Small intestine (tissue), 7 donors: ENCODE results near the gene GGT7. TPM values are rescaled to one million over a fixed set of nuclear protein-coding genes. Genes with fewer than 3 reads are reported as not detected.

Experiments
- DNase-seq, 2 donors: peaks; one replicate each; pipeline versions ENCODE4 v3.0.0 to v3.0.0-alpha.2; 2013
- FAIRE-seq: peaks from 2 replicates; lab custom pipeline; 2012; peaks lifted over from hg19 to GRCh38; lab: Jason Lieb, UNC
- H3K27ac ChIP-seq, 3 donors: one replicate each; pipeline ENCODE4 v1.5.1; 2013; ENCODE audit warnings: low read length in 2 of 3, mild to moderate bottlenecking in 2 of 3, control low read depth in 1 of 3, inconsistent platforms in 1 of 3, low read depth in 1 of 3, moderate library complexity in 1 of 3
- H3K27me3 ChIP-seq, 3 donors: one replicate each; pipeline ENCODE4 v1.6.1; 2013; ENCODE audit warnings: low read length in 3 of 3, inconsistent platforms in 1 of 3; ENCODE audit not compliant: control insufficient read depth in 3 of 3, insufficient read depth in 3 of 3
- H3K36me3 ChIP-seq, 3 donors: one replicate each; pipeline ENCODE4 v1.6.1; 2013; ENCODE audit warnings: low read length in 3 of 3, inconsistent platforms in 1 of 3, low read depth in 1 of 3, mild to moderate bottlenecking in 1 of 3, moderate library complexity in 1 of 3; ENCODE audit not compliant: control insufficient read depth in 3 of 3, insufficient read depth in 2 of 3
- H3K4me1 ChIP-seq, 3 donors: one replicate each; pipeline ENCODE4 v1.6.1; 2013; ENCODE audit warnings: low read length in 2 of 3, inconsistent platforms in 1 of 3, low read depth in 1 of 3, mild to moderate bottlenecking in 1 of 3, moderate library complexity in 1 of 3; ENCODE audit not compliant: control insufficient read depth in 3 of 3, insufficient read depth in 2 of 3
- H3K4me3 ChIP-seq, 3 donors: one replicate each; pipeline ENCODE4 v1.5.1; 2013; ENCODE audit warnings: low read length in 3 of 3, control low read depth in 1 of 3, inconsistent platforms in 1 of 3, low read depth in 1 of 3, mild to moderate bottlenecking in 1 of 3, moderate library complexity in 1 of 3
- H3K9me3 ChIP-seq, 2 donors: one replicate each; pipeline ENCODE4 v1.6.1; 2013; ENCODE audit warnings: low read depth in 1 of 2, low read length in 1 of 2; ENCODE audit not compliant: control insufficient read depth in 2 of 2, insufficient read depth in 1 of 2
- WGBS, 3 donors: extraction: QIAGEN DNeasy Blood & Tissue Kit; methylation state at CpG; one replicate each; pipeline ENCODE4 v1.1.7; 2013; 5-methylcytosine and 5-hydroxymethylcytosine counted together
- polyA plus RNA-seq, 4 donors: library from polyadenylated mRNA; stranded (reverse) in 3 of 4; unstranded in 1 of 4; fragments of 200-250 nt in 3 of 4; fragments of 120-200 nt in 1 of 4; gene quantifications; one replicate each; pipeline versions ENCODE4 v1.2.1 to v1.2.3, GENCODE V29; 2013
- donor health status: healthy with polysubstance abuse.
- donor health status: control.
- donor health status: control.
- donor health status: Bipolar disorder and iron deficiency.
- donor health status: healthy.

The GGT7 gene
- polyA plus RNA-seq, 4 donors: 5.3 to 14.5 (median 10.9) TPM

DNA sequence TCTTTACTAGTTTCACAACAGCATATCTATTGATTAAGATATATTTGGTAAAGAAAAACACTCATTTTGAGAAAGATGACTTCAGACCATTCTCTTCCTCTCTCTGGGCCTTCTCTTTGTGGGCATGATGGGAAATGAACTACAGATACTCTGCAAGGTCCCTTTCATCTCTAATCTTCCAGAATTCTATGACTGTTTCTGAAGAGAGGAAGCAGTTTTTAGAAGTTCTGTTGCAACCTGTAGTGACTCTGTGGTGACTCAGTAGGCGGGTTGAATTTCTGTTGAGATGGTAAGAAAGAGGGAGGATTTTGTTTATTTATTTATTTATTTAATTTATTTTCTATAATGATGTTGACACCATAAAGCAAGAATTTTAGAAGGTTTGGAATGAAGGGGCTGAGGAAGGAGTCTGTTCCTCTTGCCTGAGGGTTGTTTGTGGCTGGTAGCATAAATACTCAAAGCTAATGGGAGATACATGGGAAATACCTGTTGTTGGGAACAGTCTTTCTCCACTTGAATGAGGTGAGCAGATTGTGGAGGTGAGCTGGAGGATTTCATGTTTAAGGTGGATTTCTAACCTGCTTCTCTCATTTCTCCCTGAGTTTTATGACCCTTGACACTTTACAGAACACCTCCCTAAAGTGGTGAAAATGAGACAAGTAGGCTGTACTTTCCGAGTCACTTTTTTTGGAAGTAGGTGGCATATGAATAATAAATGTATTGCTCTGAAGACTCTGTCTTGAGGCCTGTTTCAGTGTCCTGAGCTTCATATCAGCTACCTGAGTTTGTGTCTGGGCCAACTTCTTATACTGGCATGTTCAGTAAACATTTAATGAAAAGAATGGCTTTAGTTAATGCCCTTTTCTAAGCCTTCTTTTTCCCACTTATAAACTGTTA lies 18.8 kb upstream of the GGT7 start:
- Histone ChIP-seq H3K36me3 (no peaks in the 10 kb centered on the region), H3K27me3 (no peaks in the 10 kb centered on the region), H3K9me3 (no peaks in the 10 kb centered on the region), H3K4me3 (no peak overlapping the region), H3K27ac (peak overlapping the region in 1 of 3 donors; percentile 62), H3K4me1 (peaks cover 0 to 13% (median 11%) of the 10 kb centered on the region in 3 donors)
- FAIRE-seq (no peak), DNase-seq (no peak)
- WGBS, 3 donors: 58 to 73% (median 65%) methylated on average over 2 of the region's 2 CpGs

DNA sequence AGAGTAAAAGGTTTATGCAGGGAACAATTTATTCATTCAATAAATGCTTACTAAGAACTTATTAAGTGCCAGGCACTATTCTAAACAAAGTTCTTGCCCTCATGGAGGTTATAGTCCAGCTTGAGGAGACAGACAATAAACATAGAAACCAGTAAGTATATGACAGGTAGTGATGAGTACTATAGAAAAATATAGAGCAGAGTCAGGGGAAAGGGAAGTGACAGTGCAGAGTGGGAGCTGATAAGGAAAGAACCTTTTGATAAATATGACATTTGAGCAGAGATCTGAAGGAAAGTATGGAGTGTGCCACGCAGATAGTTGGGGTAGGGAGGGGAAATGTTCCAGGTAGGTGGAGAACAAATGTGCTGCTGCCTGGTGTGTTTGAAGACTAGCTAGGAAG lies 15.8 kb upstream of the GGT7 start:
- 73 to 88% (median 85%) methylated on average over 1 of the region's 1 CpG for WGBS, 3 donors

DNA sequence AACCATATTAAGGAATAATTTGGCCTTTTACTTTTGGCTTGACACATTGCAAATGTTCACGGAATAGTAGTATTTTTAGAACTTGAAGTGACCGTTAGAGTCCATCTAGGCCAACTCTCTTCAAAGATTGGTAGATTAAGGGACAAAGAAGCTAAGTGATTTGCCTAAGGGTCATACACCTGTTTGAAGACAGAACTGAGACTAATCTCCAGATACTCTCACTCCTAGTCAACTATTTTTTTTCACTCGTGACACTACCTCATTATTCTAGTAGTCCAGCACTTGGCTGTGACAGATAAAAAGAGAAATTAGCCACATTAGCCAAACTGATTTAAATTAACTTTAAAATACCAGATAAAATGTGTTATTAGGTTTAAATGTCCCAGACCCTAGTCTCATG lies 14.4 kb upstream of the GGT7 start:
- WGBS, 3 donors: 43 to 74% (median 52%) methylated on average over 3 of the region's 3 CpGs
- Histone ChIP-seq H3K4me1 (peaks cover 0 to 13% (median 3%) of the 10 kb centered on the region in 3 donors), H3K36me3 (peaks cover 2 to 10% (median 3%) of the 10 kb centered on the region in 3 donors), H3K4me3 (no peak overlapping the region), H3K27ac (no peak overlapping the region), H3K9me3 (no peaks in the 10 kb centered on the region), H3K27me3 (no peaks in the 10 kb centered on the region)
- FAIRE-seq (no peak), DNase-seq (no peak)

More for the DNA sequence above, 15.8 kb upstream of the GGT7 start:
- no peak overlapping the region for H3K4me3 ChIP-seq
- peaks cover 2 to 10% (median 3%) of the 10 kb centered on the region in 3 donors for H3K36me3 ChIP-seq
- FAIRE-seq: no peak
- no peaks in the 10 kb centered on the region for H3K27me3 ChIP-seq
- H3K9me3 ChIP-seq: no peaks in the 10 kb centered on the region
- DNase-seq: no peak
- peaks cover 0 to 13% (median 3%) of the 10 kb centered on the region in 3 donors for H3K4me1 ChIP-seq
- H3K27ac ChIP-seq: no peak overlapping the region

DNA sequence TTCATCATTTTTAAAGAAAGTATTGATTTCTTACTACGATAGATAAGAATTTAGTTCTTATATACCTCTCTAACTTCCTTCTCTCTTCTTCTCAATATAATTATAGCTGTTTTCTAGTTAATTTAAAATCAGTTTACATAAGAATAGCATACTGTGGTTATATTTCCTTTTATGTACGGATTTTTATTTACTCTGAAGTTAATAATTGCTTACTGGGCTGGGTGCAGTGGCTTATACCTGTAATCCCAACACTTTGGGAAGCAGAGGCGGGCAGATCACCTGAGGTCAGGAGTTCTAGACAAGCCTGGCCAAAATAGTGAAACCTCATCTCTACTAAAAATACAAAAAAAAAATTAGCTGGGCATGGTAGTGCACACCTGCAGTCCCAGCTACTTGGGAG lies 13.5 kb upstream of the GGT7 start:
- DNase-seq: no peak
- H3K27me3 ChIP-seq: no peaks in the 10 kb centered on the region
- WGBS, 3 donors: 22 to 59% (median 35%) methylated on average over 3 of the region's 3 CpGs
- no peaks in the 10 kb centered on the region for H3K9me3 ChIP-seq
- H3K36me3 ChIP-seq: peaks cover 2 to 10% (median 3%) of the 10 kb centered on the region in 3 donors
- H3K4me3 ChIP-seq: no peak overlapping the region
- no peak overlapping the region for H3K27ac ChIP-seq
- FAIRE-seq: no peak
- peaks cover 0 to 7% (median 0%) of the 10 kb centered on the region in 3 donors for H3K4me1 ChIP-seq

DNA sequence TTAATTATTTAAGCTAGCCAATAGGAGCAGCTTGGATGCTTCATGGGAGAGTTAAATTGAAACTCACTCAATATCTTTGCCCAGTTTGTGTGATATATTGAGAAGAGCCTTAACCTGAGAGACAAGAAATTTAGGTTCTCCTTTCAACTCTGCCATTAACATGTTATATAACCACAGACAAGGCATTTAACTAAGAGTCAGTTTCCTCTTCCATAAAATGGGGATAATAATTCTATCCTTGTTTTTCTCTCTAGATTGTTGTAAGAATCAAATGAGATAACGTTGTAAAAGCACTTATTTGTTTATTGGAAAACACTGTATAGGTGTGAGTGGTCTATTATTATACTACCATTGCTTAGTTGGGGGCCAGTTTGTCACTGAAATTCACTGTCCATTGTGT lies 11.6 kb upstream of the GGT7 start:
- FAIRE-seq: no peak
- Histone ChIP-seq H3K9me3 (no peaks in the 10 kb centered on the region), H3K27ac (no peak overlapping the region), H3K27me3 (no peaks in the 10 kb centered on the region), H3K36me3 (peaks cover 2 to 10% (median 3%) of the 10 kb centered on the region in 3 donors), H3K4me1 (peaks cover 0 to 10% (median 0%) of the 10 kb centered on the region in 3 donors), H3K4me3 (no peak overlapping the region)
- DNase-seq: no peak
- 65 to 79% (median 77%) methylated on average over 1 of the region's 1 CpG for WGBS, 3 donors

DNA sequence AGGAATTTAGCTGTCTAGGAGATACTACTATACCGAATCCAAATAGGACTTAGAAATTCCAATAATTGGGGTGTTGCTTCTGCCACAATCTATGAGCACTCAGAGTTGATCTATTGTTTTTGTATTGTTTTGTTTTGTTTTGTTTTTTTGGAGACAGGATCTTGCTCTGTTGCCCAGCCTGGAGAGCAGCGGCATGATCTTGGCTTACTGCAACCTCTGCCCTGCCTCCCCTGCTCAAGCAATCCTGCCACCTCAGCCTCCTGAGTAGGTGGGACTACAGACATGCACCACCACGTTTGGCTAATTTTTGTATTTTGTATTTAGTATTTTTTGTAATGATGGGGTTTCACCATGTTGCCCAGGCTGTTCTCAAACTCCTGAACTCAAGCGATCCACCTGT lies 11.2 kb upstream of the GGT7 start:
- Histone ChIP-seq H3K27ac (no peak overlapping the region), H3K36me3 (peaks cover 2 to 10% (median 3%) of the 10 kb centered on the region in 3 donors), H3K9me3 (no peaks in the 10 kb centered on the region), H3K4me3 (no peak overlapping the region), H3K4me1 (peaks cover 0 to 10% (median 0%) of the 10 kb centered on the region in 3 donors), H3K27me3 (no peaks in the 10 kb centered on the region)
- DNase-seq (no peak), FAIRE-seq (no peak)
- 82 to 93% (median 88%) methylated on average over 4 of the region's 4 CpGs for WGBS, 3 donors

DNA sequence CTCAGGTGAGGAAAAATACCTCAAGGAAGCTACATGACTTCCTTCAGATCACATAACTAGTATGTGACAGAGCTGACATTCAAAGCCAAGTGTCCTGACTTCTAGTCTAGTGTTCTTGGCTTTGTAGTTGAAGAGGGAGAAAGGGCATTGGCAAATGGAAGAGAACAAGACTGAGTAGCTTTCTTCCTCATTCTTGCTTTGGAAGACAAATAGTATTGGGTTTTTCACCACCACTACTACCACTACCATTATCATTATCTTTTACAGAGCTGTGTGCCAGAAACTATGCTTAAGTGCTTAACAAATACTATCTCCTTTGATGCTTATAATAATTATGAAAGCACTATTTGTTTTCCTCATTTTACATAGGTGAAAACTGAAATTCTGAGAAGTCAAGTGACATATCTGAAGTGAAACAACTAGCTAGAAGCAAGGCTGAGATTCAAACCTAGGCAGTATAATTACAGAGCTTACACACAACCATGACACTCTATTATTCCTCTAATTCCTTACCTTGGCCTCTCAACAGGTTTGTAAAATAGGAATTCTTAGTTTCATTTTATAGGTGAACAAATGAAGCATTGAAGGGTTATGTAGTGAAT lies 10.5 kb upstream of the GGT7 start:
- FAIRE-seq: no peak
- no peaks in the 10 kb centered on the region for H3K27me3 ChIP-seq
- H3K36me3 ChIP-seq: peaks cover 2 to 10% (median 3%) of the 10 kb centered on the region in 3 donors
- H3K27ac ChIP-seq: no peak overlapping the region
- no peak overlapping the region for H3K4me3 ChIP-seq
- peaks cover 0 to 10% (median 2%) of the 10 kb centered on the region in 3 donors for H3K4me1 ChIP-seq
- no peak for DNase-seq
- no peaks in the 10 kb centered on the region for H3K9me3 ChIP-seq

DNA sequence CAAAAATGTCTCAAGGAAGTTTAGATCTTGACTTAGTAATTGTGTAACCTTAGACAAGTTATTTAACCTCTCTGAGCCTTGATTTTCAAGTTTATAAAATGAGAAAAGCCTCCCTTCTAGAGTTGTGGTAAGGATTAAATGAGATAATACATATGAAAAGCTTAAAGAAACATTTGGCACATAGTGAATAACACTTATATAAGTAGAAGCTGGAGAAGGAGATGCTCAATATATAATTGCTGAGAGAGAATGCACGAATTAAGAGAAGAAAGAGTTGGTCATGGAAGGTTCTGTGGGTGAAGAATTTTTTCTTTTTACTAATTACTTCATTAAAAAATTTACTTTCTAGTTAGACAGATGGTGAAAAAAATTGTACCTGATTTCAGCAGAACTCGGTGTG lies 9.0 kb upstream of the GGT7 start:
- FAIRE-seq (no peak), DNase-seq (no peak)
- Histone ChIP-seq H3K4me3 (no peak overlapping the region), H3K4me1 (peaks cover 0 to 14% (median 2%) of the 10 kb centered on the region in 3 donors), H3K27ac (no peak overlapping the region), H3K27me3 (no peaks in the 10 kb centered on the region), H3K36me3 (peaks cover 2 to 10% (median 3%) of the 10 kb centered on the region in 3 donors), H3K9me3 (no peaks in the 10 kb centered on the region)
- 39 to 64% (median 50%) methylated on average over 2 of the region's 2 CpGs for WGBS, 3 donors
